AG09319 (cell line): Measurements from ENCODE around the gene ACER3.

ENCODE experiments used
- DNase-seq: peaks from one replicate; pipeline ENCODE4 v3.0.0-alpha.2; 2010; ENCODE audit warnings: low read depth; ENCODE audit errors: extremely low read depth
- CTCF ChIP-seq: IDR thresholded peaks from 2 replicates; pipeline ENCODE4 v1.5.1; 2011; ENCODE audit warnings: low read depth, mild to moderate bottlenecking, inconsistent platforms, low read length, moderate library complexity

ACER3 gene

GRCh38 chr11:77049026-77049425 lies 188.3 kb downstream of the ACER3 start:
- no peak for DNase-seq
- TF ChIP-seq CTCF: no peak

GRCh38 chr11:77051511-77051910 lies 190.8 kb downstream of the ACER3 start:
- TF ChIP-seq CTCF: no peak
- DNase-seq: no peak

- TF ChIP-seq CTCF: no peak
- DNase-seq: no peak
These were observed 191.8 kb downstream of the ACER3 start for GRCh38 chr11:77052518-77052917.

- no peak for DNase-seq
- no peak for TF ChIP-seq CTCF
These were observed 192.7 kb downstream of the ACER3 start for GRCh38 chr11:77053217-77054015.

- DNase-seq: no peak
- TF ChIP-seq CTCF: no peak
These were observed 193.4 kb downstream of the ACER3 start for GRCh38 chr11:77054084-77054483.

GRCh38 chr11:77055101-77055561 lies 194.4 kb downstream of the ACER3 start:
- no peak for TF ChIP-seq CTCF
- DNase-seq: no peak

GRCh38 chr11:77055913-77056312 lies 195.2 kb downstream of the ACER3 start:
- TF ChIP-seq CTCF: no peak
- DNase-seq: no peak
